ENCODE results near the gene GABBR2. TPM values are rescaled to one million over a fixed set of nuclear protein-coding genes. Genes with fewer than 3 reads are reported as not detected.

GABBR2 gene
- total RNA-seq, 1 experiment from 2014 or later = 6.3 TPM

- in situ Hi-C loops (cut with HindIII; ENCODE audit: low pct_unique_long_range_greater_than_20kb, low sequenced_read_pairs) = no loop called here
- CTCF ChIA-PET = no interaction called here
- Histone ChIP-seq H3K27ac (ENCODE audit: low read length) (no peak overlapping the region), H3K4me3 (ENCODE audit: low read depth in 2 of 2, low read length in 2 of 2) (no peak overlapping the region), H3K4me1 (ENCODE audit: control insufficient read depth, insufficient read depth, low read length) (no peaks in the 10 kb centered on the region), H3K9me3 (ENCODE audit: control insufficient read depth, insufficient read depth, low read depth, low read length) (no peaks in the 10 kb centered on the region), H3K27me3 (ENCODE audit: control insufficient read depth, insufficient read depth, low read length) (no peaks in the 10 kb centered on the region), H3K36me3 (ENCODE audit: control insufficient read depth, insufficient read depth, low read length) (no peaks in the 10 kb centered on the region)
- POLR2A ChIA-PET = no interaction called here
- DNase-seq (ENCODE audit: low read depth, low spot score) (no peak), ATAC-seq (no peak)
- intact Hi-C loops (cut with micrococcal nuclease; ENCODE audit: unreplicated experiment) = no loop called here
- no TSS peak for BruUV-seq (replicated peaks)
- TF ChIP-seq POLR2AphosphoS5 (IDR thresholded peaks at IDR 0.05; ENCODE audit: low read depth, low read length) (no peak), TCF7L2 (IDR thresholded peaks at IDR 0.05; ENCODE audit: low read depth, low read length) (no peak), SIN3A (IDR thresholded peaks at IDR 0.05; ENCODE audit: borderline replicate concordance, insufficient read depth, low read depth, low read length) (no peak)
- TF ChIP-seq, protein P1, sequence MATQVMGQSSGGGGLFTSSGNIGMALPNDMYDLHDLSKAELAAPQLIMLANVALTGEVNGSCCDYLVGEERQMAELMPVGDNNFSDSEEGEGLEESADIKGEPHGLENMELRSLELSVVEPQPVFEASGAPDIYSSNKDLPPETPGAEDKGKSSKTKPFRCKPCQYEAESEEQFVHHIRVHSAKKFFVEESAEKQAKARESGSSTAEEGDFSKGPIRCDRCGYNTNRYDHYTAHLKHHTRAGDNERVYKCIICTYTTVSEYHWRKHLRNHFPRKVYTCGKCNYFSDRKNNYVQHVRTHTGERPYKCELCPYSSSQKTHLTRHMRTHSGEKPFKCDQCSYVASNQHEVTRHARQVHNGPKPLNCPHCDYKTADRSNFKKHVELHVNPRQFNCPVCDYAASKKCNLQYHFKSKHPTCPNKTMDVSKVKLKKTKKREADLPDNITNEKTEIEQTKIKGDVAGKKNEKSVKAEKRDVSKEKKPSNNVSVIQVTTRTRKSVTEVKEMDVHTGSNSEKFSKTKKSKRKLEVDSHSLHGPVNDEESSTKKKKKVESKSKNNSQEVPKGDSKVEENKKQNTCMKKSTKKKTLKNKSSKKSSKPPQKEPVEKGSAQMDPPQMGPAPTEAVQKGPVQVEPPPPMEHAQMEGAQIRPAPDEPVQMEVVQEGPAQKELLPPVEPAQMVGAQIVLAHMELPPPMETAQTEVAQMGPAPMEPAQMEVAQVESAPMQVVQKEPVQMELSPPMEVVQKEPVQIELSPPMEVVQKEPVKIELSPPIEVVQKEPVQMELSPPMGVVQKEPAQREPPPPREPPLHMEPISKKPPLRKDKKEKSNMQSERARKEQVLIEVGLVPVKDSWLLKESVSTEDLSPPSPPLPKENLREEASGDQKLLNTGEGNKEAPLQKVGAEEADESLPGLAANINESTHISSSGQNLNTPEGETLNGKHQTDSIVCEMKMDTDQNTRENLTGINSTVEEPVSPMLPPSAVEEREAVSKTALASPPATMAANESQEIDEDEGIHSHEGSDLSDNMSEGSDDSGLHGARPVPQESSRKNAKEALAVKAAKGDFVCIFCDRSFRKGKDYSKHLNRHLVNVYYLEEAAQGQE (IDR thresholded peaks at IDR 0.05; ENCODE audit: insufficient read depth in 1 of 2, low read depth in 2 of 2, low read length in 1 of 2) = no peak
- TF ChIP-seq, protein P2, sequence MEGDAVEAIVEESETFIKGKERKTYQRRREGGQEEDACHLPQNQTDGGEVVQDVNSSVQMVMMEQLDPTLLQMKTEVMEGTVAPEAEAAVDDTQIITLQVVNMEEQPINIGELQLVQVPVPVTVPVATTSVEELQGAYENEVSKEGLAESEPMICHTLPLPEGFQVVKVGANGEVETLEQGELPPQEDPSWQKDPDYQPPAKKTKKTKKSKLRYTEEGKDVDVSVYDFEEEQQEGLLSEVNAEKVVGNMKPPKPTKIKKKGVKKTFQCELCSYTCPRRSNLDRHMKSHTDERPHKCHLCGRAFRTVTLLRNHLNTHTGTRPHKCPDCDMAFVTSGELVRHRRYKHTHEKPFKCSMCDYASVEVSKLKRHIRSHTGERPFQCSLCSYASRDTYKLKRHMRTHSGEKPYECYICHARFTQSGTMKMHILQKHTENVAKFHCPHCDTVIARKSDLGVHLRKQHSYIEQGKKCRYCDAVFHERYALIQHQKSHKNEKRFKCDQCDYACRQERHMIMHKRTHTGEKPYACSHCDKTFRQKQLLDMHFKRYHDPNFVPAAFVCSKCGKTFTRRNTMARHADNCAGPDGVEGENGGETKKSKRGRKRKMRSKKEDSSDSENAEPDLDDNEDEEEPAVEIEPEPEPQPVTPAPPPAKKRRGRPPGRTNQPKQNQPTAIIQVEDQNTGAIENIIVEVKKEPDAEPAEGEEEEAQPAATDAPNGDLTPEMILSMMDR (IDR thresholded peaks at IDR 0.05) = no peak
Observed at GRCh38 chr9:98491828-98492227, 216.9 kb downstream of the GABBR2 start.

GRCh38 chr9:98491231-98491651 lies 217.5 kb downstream of the GABBR2 start:
- CTCF ChIA-PET = no interaction called here
- in situ Hi-C loops (cut with HindIII; ENCODE audit: low pct_unique_long_range_greater_than_20kb, low sequenced_read_pairs) (no loop called here), intact Hi-C loops (cut with micrococcal nuclease; ENCODE audit: unreplicated experiment) (no loop called here)
- no TSS peak for BruUV-seq (replicated peaks)
- H3K36me3 ChIP-seq (ENCODE audit: control insufficient read depth, insufficient read depth, low read length) = no peaks in the 10 kb centered on the region
- TF ChIP-seq, protein P2 (IDR thresholded peaks at IDR 0.05) = no peak
- TF ChIP-seq TCF7L2 (IDR thresholded peaks at IDR 0.05; ENCODE audit: low read depth, low read length) (no peak), POLR2AphosphoS5 (IDR thresholded peaks at IDR 0.05; ENCODE audit: low read depth, low read length) (no peak), SIN3A (IDR thresholded peaks at IDR 0.05; ENCODE audit: borderline replicate concordance, insufficient read depth, low read depth, low read length) (no peak)
- TF ChIP-seq, protein P1 (IDR thresholded peaks at IDR 0.05; ENCODE audit: insufficient read depth in 1 of 2, low read depth in 2 of 2, low read length in 1 of 2) = no peak
- no peak overlapping the region for H3K4me3 ChIP-seq (ENCODE audit: low read depth in 2 of 2, low read length in 2 of 2)
- no peak overlapping the region for H3K27ac ChIP-seq (ENCODE audit: low read length)
- POLR2A ChIA-PET = no interaction called here
- no peak for DNase-seq (ENCODE audit: low read depth, low spot score)
- H3K9me3 ChIP-seq (ENCODE audit: control insufficient read depth, insufficient read depth, low read depth, low read length) = no peaks in the 10 kb centered on the region
- no peaks in the 10 kb centered on the region for H3K4me1 ChIP-seq (ENCODE audit: control insufficient read depth, insufficient read depth, low read length)
- no peaks in the 10 kb centered on the region for H3K27me3 ChIP-seq (ENCODE audit: control insufficient read depth, insufficient read depth, low read length)
- no peak for ATAC-seq
